ENCODE data around the gene RDH13.

Gene RDH13

GRCh38 chr19:55088021-55088451, 25.1 kb upstream of the RDH13 start:
- Histone ChIP-seq H3K9me3 (ENCODE audit: low read length) (no peaks in the 10 kb centered on the region), H3K4me1 (ENCODE audit: insufficient read depth, low read length) (peaks cover 26% of the 10 kb centered on the region), H3K36me3 (ENCODE audit: insufficient read depth, low read length) (peaks cover 13% of the 10 kb centered on the region), H3K4me3 (ENCODE audit: low read length) (peak overlapping the region; percentile 66), H3K27me3 (ENCODE audit: insufficient read depth, low read length) (no peaks in the 10 kb centered on the region), H2AFZ (ENCODE audit: low read depth, low read length) (no peak overlapping the region)

GRCh38 chr19:55087542-55087901, 24.6 kb upstream of the RDH13 start:
- Histone ChIP-seq H3K4me1 (ENCODE audit: insufficient read depth, low read length) (peaks cover 26% of the 10 kb centered on the region), H3K27me3 (ENCODE audit: insufficient read depth, low read length) (peaks cover 1% of the 10 kb centered on the region), H3K36me3 (ENCODE audit: insufficient read depth, low read length) (peaks cover 13% of the 10 kb centered on the region), H3K4me3 (ENCODE audit: low read length) (peak overlapping the region; percentile 66), H2AFZ (ENCODE audit: low read depth, low read length) (no peak overlapping the region), H3K9me3 (ENCODE audit: low read length) (no peaks in the 10 kb centered on the region)

DNA sequence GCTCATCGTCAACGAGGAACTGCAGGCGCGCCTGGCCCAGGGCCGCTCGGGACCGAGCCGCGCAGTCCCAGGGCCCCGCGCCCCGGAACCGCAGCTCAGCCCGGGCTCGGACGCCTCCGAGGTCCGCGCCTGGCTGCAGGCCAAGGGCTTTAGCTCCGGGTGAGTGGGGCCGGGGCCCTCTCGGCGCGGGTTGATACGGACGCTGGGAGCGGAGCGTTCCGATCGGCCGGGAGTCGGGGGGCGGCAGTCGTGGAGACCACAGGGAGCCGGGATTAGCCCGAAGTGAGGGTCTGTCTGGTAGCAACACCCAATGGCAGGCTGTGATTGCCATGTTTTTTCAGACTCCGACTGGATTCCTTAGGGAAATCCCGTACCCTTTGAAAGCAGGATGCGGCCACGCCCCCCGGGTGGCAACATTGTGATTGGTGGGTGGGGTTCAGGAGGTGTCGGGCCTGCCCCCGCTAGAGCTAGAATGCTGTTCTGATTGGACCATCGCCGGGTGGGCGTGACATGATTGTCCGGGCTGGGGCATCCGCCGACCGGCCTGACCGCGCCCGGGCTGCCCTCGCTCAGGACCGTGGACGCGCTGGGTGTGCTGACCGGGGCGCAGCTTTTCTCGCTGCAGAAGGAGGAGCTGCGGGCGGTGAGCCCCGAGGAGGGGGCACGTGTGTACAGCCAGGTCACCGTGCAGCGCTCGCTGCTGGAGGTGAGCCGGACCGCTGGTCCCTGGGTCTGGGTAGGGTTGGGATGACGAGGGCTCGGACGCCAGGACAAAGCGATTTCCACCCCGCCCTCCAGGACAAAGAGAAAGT, 24.0 kb upstream of the RDH13 start:
- peaks cover 1% of the 10 kb centered on the region for H3K9me3 ChIP-seq (ENCODE audit: low read length)
- peaks cover 7% of the 10 kb centered on the region for H3K27me3 ChIP-seq (ENCODE audit: insufficient read depth, low read length)
- H3K4me1 ChIP-seq (ENCODE audit: insufficient read depth, low read length): peaks cover 26% of the 10 kb centered on the region
- peak overlapping the region; percentile 66 for H3K4me3 ChIP-seq (ENCODE audit: low read length)
- H2AFZ ChIP-seq (ENCODE audit: low read depth, low read length): peak overlapping the region; percentile 74
- H3K36me3 ChIP-seq (ENCODE audit: insufficient read depth, low read length): peaks cover 10% of the 10 kb centered on the region

GRCh38 chr19:55085923-55086715, 23.2 kb upstream of the RDH13 start:
- peaks cover 5% of the 10 kb centered on the region for H3K9me3 ChIP-seq (ENCODE audit: low read length)
- peak overlapping the region; percentile 66 for H3K4me3 ChIP-seq (ENCODE audit: low read length)
- H2AFZ ChIP-seq (ENCODE audit: low read depth, low read length): peak overlapping the region; percentile 74
- H3K27me3 ChIP-seq (ENCODE audit: insufficient read depth, low read length): peaks cover 12% of the 10 kb centered on the region
- peaks cover 26% of the 10 kb centered on the region for H3K4me1 ChIP-seq (ENCODE audit: insufficient read depth, low read length)
- peaks cover 10% of the 10 kb centered on the region for H3K36me3 ChIP-seq (ENCODE audit: insufficient read depth, low read length)

- peaks cover 27% of the 10 kb centered on the region for H3K27me3 ChIP-seq (ENCODE audit: insufficient read depth, low read length)
- peaks cover 30% of the 10 kb centered on the region for H3K4me1 ChIP-seq (ENCODE audit: insufficient read depth, low read length)
- H3K9me3 ChIP-seq (ENCODE audit: low read length): peaks cover 5% of the 10 kb centered on the region
- no peak overlapping the region for H3K4me3 ChIP-seq (ENCODE audit: low read length)
- H2AFZ ChIP-seq (ENCODE audit: low read depth, low read length): no peak overlapping the region
- H3K36me3 ChIP-seq (ENCODE audit: insufficient read depth, low read length): no peaks in the 10 kb centered on the region
Measured at GRCh38 chr19:55084416-55084815, 21.5 kb upstream of the RDH13 start.

DNA sequence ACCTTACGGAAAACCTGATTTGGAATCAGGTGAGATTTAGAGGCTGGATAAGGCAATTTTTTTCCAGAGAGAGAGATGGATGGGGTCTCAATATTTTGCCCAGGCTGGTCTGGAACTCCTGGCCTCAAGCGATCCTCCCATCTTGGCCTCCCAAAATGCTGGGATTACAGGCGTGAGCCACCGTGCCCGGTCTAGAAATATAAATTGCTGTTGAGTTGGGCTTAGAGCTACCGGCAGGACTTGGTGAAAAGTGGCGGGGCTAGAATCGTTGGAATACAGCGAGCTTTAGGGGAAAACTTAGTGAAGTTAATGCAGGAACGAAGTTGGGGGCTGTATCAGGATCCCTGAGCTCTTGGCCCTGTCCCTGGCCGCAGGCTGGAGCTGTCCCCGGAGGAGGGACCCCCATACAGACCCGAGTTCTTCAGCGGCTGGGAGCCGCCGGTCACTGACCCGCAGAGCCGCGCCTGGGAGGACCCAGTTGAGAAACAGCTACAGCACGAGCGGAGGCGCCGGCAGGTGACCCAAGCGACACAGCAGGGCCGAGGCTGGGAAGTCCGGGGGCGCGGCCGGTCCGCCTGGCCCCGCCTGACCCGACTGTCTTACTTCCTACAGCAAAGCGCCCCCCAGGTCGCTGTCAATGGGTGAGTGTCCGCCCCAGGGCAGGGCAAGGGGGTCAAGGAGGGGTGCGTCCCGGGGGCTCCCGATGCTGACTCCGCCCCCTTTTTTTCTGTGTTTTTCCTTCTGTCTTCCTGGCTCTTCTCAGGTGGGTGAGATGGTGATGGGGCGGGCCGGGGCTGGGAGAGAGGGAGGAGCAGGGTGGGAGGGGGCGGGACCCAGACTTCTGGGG, 20.3 kb upstream of the RDH13 start:
- H3K4me1 ChIP-seq (ENCODE audit: insufficient read depth, low read length): peaks cover 24% of the 10 kb centered on the region
- H3K27me3 ChIP-seq (ENCODE audit: insufficient read depth, low read length): peaks cover 29% of the 10 kb centered on the region
- no peak overlapping the region for H3K4me3 ChIP-seq (ENCODE audit: low read length)
- H2AFZ ChIP-seq (ENCODE audit: low read depth, low read length): no peak overlapping the region
- H3K9me3 ChIP-seq (ENCODE audit: low read length): peaks cover 5% of the 10 kb centered on the region
- H3K36me3 ChIP-seq (ENCODE audit: insufficient read depth, low read length): no peaks in the 10 kb centered on the region

DNA sequence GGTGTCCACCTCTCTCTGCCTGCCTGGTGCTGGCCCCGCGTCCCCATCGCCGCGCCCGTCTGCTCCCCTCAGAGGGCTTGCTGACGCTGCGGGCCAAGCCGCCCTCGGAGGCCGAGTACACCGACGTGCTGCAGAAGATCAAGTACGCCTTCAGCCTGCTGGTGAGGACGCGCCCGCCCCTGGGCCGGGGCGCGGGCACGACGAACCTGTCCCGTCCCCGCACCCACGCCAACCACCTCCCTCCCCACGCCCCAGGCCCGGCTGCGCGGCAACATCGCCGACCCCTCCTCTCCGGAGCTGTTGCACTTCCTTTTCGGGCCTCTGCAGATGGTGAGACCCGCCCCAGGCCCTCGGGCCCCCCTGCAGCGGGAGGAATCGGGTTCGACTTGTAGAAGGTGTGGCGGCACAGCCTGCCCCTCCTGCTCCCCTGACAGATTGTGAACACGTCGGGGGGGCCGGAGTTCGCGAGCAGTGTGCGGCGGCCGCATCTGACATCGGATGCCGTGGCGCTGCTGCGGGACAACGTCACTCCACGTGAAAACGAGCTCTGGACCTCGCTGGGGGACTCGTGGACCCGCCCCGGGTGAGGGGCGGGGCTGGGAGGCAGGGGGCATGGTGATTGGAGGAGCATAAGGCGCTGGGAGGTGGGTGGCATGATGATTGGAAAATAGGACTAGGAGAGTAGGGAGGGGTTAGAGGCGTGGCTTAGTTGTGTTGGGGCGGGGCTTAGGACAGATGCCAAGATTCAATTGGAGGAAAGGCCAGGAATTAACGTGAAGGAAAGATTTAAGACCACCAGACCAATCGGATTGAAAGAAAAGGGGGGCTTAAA, 19.3 kb upstream of the RDH13 start:
- no peak overlapping the region for H3K4me3 ChIP-seq (ENCODE audit: low read length)
- peaks cover 16% of the 10 kb centered on the region for H3K4me1 ChIP-seq (ENCODE audit: insufficient read depth, low read length)
- H3K36me3 ChIP-seq (ENCODE audit: insufficient read depth, low read length): no peaks in the 10 kb centered on the region
- peaks cover 30% of the 10 kb centered on the region for H3K27me3 ChIP-seq (ENCODE audit: insufficient read depth, low read length)
- H2AFZ ChIP-seq (ENCODE audit: low read depth, low read length): no peak overlapping the region
- peaks cover 5% of the 10 kb centered on the region for H3K9me3 ChIP-seq (ENCODE audit: low read length)

GRCh38 chr19:55081770-55082019, 18.7 kb upstream of the RDH13 start:
- peaks cover 5% of the 10 kb centered on the region for H3K9me3 ChIP-seq (ENCODE audit: low read length)
- no peak overlapping the region for H3K4me3 ChIP-seq (ENCODE audit: low read length)
- H3K4me1 ChIP-seq (ENCODE audit: insufficient read depth, low read length): peaks cover 16% of the 10 kb centered on the region
- no peaks in the 10 kb centered on the region for H3K36me3 ChIP-seq (ENCODE audit: insufficient read depth, low read length)
- H3K27me3 ChIP-seq (ENCODE audit: insufficient read depth, low read length): peaks cover 36% of the 10 kb centered on the region
- H2AFZ ChIP-seq (ENCODE audit: low read depth, low read length): no peak overlapping the region

- Histone ChIP-seq H3K4me3 (ENCODE audit: low read length) (peak overlapping the region; percentile 39), H3K4me1 (ENCODE audit: insufficient read depth, low read length) (peaks cover 15% of the 10 kb centered on the region), H3K36me3 (ENCODE audit: insufficient read depth, low read length) (no peaks in the 10 kb centered on the region), H3K27me3 (ENCODE audit: insufficient read depth, low read length) (peaks cover 40% of the 10 kb centered on the region), H3K9me3 (ENCODE audit: low read length) (peaks cover 5% of the 10 kb centered on the region), H2AFZ (ENCODE audit: low read depth, low read length) (peak overlapping the region; percentile 44)
Measured at GRCh38 chr19:55080968-55081769, 18.2 kb upstream of the RDH13 start.

GRCh38 chr19:55080121-55080967, 17.4 kb upstream of the RDH13 start:
- Histone ChIP-seq H3K9me3 (ENCODE audit: low read length) (peaks cover 5% of the 10 kb centered on the region), H2AFZ (ENCODE audit: low read depth, low read length) (no peak overlapping the region), H3K4me1 (ENCODE audit: insufficient read depth, low read length) (peaks cover 8% of the 10 kb centered on the region), H3K36me3 (ENCODE audit: insufficient read depth, low read length) (no peaks in the 10 kb centered on the region), H3K27me3 (ENCODE audit: insufficient read depth, low read length) (peaks cover 48% of the 10 kb centered on the region), H3K4me3 (ENCODE audit: low read length) (no peak overlapping the region)

DNA sequence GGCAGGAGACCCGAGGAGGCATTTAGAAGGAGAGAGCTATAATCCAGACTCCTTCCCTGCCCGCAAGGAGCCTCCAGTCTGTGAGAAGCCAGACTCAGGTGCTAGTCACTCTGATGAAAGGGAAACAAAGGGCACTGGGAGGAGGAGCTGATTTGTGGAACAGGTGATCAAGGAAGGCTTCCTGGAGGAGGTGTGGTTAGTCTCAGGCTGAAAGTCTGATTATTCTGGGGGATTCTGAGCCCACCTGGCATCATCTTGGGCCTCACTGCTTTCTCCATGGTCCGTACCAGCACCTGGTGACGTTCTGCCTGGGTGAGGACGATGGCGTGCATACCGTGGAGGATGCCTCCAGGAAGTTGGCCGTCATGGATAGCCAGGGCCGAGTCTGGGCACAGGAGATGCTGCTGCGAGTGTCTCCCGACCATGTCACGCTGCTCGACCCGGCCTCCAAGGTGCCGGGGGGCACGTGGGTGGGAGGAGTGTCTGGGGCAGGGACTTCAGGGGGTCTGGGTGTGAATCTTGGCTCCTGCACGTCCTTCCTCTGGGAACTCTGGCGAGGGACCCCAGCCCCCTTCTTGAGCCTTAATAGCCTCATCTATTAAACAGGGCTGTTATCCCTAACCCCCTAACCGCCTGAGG, 16.6 kb upstream of the RDH13 start:
- no peaks in the 10 kb centered on the region for H3K36me3 ChIP-seq (ENCODE audit: insufficient read depth, low read length)
- H3K4me3 ChIP-seq (ENCODE audit: low read length): no peak overlapping the region
- H2AFZ ChIP-seq (ENCODE audit: low read depth, low read length): no peak overlapping the region
- peaks cover 5% of the 10 kb centered on the region for H3K9me3 ChIP-seq (ENCODE audit: low read length)
- peaks cover 8% of the 10 kb centered on the region for H3K4me1 ChIP-seq (ENCODE audit: insufficient read depth, low read length)
- H3K27me3 ChIP-seq (ENCODE audit: insufficient read depth, low read length): peaks cover 53% of the 10 kb centered on the region

Data from neuron (in vitro differentiated cells).